GM21619 (cell line): ENCODE measurements around the gene CLPSL1.

Experiments
- ATAC-seq: cut with Tn5 transposase; IDR thresholded peaks from one replicate; pipeline ENCODE4 v1.9.1; 2021; ENCODE audit not compliant: unreplicated experiment

The CLPSL1 gene

GRCh38 chr6:35757456-35758123 is 23.2 kb upstream of the CLPSL1 start:
- no peak for ATAC-seq

- no peak for ATAC-seq
Measured at GRCh38 chr6:35759426-35759825, 21.4 kb upstream of the CLPSL1 start.

- ATAC-seq: no peak
Measured at GRCh38 chr6:35765739-35766138, 15.1 kb upstream of the CLPSL1 start.

GRCh38 chr6:35769211-35769610 is 11.6 kb upstream of the CLPSL1 start:
- no peak for ATAC-seq

- ATAC-seq: no peak
Measured at GRCh38 chr6:35771343-35771627, 9.5 kb upstream of the CLPSL1 start.

- no peak for ATAC-seq
Measured at GRCh38 chr6:35774116-35774794, 6.6 kb upstream of the CLPSL1 start.

- ATAC-seq: no peak
Measured at GRCh38 chr6:35775031-35775430, 5.8 kb upstream of the CLPSL1 start.

GRCh38 chr6:35776364-35777215 is 4.2 kb upstream of the CLPSL1 start, which contains the start of gene CLPSL2:
CLPSL2 (plus strand) TSS chr6:35776598; CDS start chr6:35776619, 21 bp downstream.
- no peak for ATAC-seq

- ATAC-seq: no peak
Measured at GRCh38 chr6:35777356-35778102, 3.3 kb upstream of the CLPSL1 start.

GRCh38 chr6:35778437-35778836 is 2.4 kb upstream of the CLPSL1 start:
- ATAC-seq: no peak

GRCh38 chr6:35781290-35781689 is 471 bp downstream of the CLPSL1 start:
- no peak for ATAC-seq

GRCh38 chr6:35782424-35782823 is 1.6 kb downstream of the CLPSL1 start:
- no peak for ATAC-seq

GRCh38 chr6:35784200-35784599 is 3.4 kb downstream of the CLPSL1 start:
- ATAC-seq: no peak

GRCh38 chr6:35786272-35786671 is 5.5 kb downstream of the CLPSL1 start:
- no peak for ATAC-seq

GRCh38 chr6:35786810-35787209 is 6.0 kb downstream of the CLPSL1 start:
- ATAC-seq: no peak

GRCh38 chr6:35787266-35788218 is 6.7 kb downstream of the CLPSL1 start:
- no peak for ATAC-seq

GRCh38 chr6:35788423-35788982 is 7.7 kb downstream of the CLPSL1 start:
- no peak for ATAC-seq

- ATAC-seq: no peak
Measured at GRCh38 chr6:35790683-35791082, 9.9 kb downstream of the CLPSL1 start.

- no peak for ATAC-seq
Measured at GRCh38 chr6:35794536-35795452, 14.0 kb downstream of the CLPSL1 start.
